ENCODE data around the gene SNX8.
"Not testable (repeated sequence)": the region's sequence is repeated elsewhere in the genome, so short reads cannot be mapped to it uniquely, and the experiment has no call there.

Gene SNX8

DNA sequence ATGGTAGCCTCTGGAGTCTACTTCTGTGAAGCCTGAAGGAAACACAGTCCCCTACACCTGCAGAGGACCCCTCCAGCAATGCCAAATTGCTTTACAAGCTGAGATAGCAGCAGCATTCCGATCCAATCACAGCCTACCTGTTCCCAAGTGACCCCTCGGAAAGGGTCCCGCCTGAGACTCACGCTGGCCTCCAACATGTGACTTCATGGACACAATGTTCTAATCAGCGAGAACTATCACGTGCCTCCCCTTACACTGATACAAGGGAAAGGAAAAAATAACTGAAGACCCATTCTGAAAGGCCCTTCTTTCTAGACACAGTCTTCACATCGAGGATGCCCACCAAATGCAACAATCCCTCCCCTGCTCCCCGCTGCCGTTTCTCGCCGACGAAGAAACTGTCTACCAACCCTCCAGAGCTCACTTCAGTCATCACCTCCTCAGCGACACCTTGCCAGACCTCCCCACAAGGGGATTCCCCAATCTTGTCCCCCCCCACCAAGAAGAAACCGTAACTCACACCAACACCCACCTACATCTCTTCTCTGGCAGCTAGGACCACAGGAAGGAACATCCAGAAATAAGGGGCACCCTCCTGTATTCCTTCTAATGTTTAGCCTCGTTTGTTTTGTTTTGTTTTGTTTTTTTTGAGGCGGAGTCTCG, 1.8 kb downstream of the SNX8 start:
- H3K4me1 Mint-ChIP-seq (ENCODE audit: low read depth) = peaks cover 15% of the 10 kb centered on the region
- H3K27ac Mint-ChIP-seq = no peak overlapping the region
- no peaks in the 10 kb centered on the region for H3K9me3 Mint-ChIP-seq (ENCODE audit: low read depth)
- no peaks in the 10 kb centered on the region for H3K27me3 Mint-ChIP-seq
- H3K36me3 Mint-ChIP-seq = peaks cover 2% of the 10 kb centered on the region
- H3K4me3 Mint-ChIP-seq = peak overlapping the region; percentile 71

DNA sequence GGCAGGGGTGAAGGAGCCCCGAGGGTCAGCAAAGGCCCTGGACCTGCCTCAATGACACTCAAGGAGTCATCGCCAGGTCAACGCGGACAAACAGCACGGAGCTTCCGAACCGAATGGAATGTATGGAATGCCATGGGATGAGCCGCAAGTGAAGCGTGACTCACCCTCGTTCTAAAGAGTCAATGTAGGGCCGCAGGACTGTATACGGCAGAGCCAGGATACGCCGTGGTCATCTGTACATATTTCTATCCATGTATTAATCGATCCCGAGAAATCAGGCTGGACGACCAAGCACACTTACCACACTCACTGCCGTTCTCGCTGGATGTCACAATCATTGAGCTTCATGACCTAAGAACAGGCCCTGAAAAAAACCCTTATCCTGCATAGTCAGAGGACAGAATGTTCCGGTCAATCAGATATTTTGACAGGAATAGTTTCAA, 4.3 kb downstream of the SNX8 start:
- Mint-ChIP-seq H3K27ac (no peak overlapping the region), H3K4me3 (no peak overlapping the region), H3K36me3 (peaks cover 4% of the 10 kb centered on the region)

DNA sequence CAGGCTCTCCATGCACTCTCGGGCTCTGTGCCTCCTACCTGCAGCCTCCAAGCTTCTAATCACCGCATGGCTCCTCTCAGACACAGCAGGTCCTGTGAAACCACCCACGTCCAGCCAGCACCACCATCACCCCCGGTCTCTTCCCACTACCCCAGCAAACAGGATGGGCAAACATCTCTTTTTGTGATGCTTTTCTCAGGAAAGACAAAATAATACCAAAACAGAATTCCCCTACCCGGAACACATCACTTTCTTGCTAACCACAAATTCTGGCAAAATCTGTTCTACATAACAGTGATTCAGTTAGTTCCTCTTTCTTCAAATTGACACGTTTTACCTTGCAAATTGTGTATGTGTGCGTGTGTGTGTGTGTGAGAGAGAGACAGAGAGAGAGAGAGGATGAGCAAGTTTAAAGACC, 6.5 kb downstream of the SNX8 start:
- H3K27me3 Mint-ChIP-seq = no peaks in the 10 kb centered on the region
- no peak overlapping the region for H3K27ac Mint-ChIP-seq
- H3K4me1 Mint-ChIP-seq (ENCODE audit: low read depth) = peaks cover 9% of the 10 kb centered on the region
- H3K4me3 Mint-ChIP-seq = no peak overlapping the region
- no peaks in the 10 kb centered on the region for H3K9me3 Mint-ChIP-seq (ENCODE audit: low read depth)
- H3K36me3 Mint-ChIP-seq = peaks cover 4% of the 10 kb centered on the region

More for the DNA sequence above, 4.3 kb downstream of the SNX8 start:
- Mint-ChIP-seq H3K9me3 (ENCODE audit: low read depth) (no peaks in the 10 kb centered on the region), H3K27me3 (no peaks in the 10 kb centered on the region), H3K4me1 (ENCODE audit: low read depth) (peaks cover 15% of the 10 kb centered on the region)

DNA sequence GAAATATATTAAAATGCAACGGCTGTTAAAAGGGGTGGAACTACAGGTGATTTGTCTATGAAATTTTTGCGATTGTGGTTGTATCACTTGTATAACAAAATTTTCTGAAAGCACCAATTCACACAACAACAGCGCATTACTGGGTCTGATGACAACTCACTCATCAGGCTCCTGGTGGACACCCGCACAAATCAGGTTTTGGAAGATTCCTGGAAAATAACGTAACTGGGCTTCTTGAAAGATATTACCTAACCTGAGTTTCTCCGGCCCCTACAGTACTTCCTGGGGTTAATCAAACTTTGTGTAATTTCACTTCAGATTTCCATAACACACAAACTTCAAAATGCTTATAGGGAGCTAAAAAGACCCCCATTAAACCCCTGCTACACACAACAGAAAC, 7.6 kb downstream of the SNX8 start:
- H3K27me3 Mint-ChIP-seq = no peaks in the 10 kb centered on the region
- no peak overlapping the region for H3K4me3 Mint-ChIP-seq
- no peaks in the 10 kb centered on the region for H3K9me3 Mint-ChIP-seq (ENCODE audit: low read depth)
- H3K36me3 Mint-ChIP-seq = peaks cover 4% of the 10 kb centered on the region
- peaks cover 4% of the 10 kb centered on the region for H3K4me1 Mint-ChIP-seq (ENCODE audit: low read depth)
- no peak overlapping the region for H3K27ac Mint-ChIP-seq

DNA sequence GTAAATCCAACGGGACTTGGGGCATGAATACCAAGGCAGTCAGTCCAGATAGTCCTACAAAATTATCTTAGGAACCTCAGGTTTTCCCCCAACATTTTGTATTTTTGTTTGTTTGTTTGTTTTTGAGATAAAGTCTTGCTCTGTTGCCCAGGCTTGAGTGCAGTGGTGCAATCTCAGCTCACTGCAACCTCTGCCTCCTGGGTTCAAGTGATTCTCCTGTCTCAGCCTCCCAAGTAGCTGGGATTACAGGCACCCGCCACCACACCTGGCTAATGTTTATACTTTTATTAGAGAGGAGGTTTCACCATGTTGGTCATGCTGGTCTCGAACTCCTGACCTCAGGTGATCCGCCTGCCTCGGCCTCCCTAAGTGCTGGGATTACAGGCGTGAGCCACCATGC, 9.0 kb downstream of the SNX8 start:
- not testable (repeated sequence) for H3K27ac Mint-ChIP-seq; H3K4me1 Mint-ChIP-seq (ENCODE audit: low read depth); H3K4me3 Mint-ChIP-seq; H3K9me3 Mint-ChIP-seq (ENCODE audit: low read depth); H3K27me3 Mint-ChIP-seq; H3K36me3 Mint-ChIP-seq

DNA sequence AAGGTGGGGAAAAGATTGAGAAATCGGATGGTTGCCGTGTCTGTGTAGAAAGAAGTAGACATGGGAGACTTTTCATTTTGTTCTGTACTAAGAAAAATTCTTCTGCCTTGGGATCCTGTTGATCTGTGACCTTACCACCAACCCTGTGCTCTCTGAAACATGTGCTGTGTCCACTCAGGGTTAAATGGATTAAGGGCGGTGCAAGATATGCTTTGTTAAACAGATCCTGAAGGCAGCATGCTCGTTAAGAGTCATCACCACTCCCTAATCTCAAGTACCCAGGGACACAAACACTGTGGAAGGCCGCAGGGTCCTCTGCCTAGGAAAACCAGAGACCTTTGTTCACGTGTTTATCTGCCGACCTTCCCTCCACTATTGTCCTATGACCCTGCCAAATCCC, 10.7 kb downstream of the SNX8 start:
- not testable (repeated sequence) for H3K36me3 Mint-ChIP-seq; H3K9me3 Mint-ChIP-seq (ENCODE audit: low read depth); H3K27me3 Mint-ChIP-seq; H3K27ac Mint-ChIP-seq; H3K4me3 Mint-ChIP-seq
- peaks cover 23% of the 10 kb centered on the region for H3K4me1 Mint-ChIP-seq (ENCODE audit: low read depth)

DNA sequence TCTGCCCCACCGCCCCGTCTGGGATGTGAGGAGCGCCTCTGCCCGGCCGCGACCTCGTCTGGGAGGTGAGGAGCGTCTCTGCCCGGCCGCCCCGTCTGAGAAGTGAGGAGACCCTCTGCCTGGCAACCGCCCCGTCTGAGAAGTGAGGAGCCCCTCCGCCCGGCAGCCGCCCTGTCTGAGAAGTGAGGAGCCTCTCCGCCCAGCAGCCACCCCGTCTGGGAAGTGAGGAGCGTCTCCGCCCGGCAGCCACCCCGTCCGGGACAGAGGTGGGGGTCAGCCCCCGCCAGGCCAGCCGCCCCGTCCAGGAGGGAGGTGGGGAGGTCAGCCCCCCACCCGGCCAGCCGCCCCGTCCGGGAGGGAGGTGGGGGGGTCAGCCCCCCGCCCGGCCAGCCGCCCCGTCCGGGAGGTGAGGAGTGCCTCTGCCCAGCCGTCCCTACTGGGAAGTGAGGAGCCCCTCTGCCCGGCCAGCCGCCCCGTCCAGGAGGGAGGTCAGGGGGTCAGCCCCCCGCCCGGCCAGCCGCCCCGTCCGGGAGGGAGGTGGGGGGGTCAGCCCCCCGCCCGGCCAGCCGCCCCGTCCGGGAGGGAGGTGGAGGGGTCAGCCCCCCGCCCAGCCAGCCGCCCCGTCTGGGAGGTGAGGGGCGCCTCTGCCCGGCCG, 11.4 kb downstream of the SNX8 start:
- not testable (repeated sequence) for H3K27ac Mint-ChIP-seq; H3K9me3 Mint-ChIP-seq (ENCODE audit: low read depth); H3K27me3 Mint-ChIP-seq; H3K36me3 Mint-ChIP-seq; H3K4me3 Mint-ChIP-seq
- H3K4me1 Mint-ChIP-seq (ENCODE audit: low read depth) = peaks cover 22% of the 10 kb centered on the region

DNA sequence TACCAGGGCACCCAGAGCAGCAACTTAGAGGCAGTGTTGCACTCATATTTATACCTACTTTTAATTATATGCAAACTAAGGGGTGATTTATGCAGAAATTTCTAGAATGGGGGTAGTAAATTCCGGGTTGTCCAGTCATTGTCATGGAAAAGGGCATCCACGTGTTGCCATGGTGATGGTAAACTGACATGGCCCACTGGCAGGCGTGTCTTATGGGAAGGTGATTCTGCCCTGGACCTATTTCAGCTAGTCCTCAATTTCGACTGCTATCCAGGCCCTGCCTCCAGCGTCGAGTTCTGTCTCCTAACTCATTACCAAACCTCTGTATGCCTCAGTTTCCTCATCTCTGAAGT, 12.8 kb downstream of the SNX8 start:
- no peak overlapping the region for H3K27ac Mint-ChIP-seq
- no peaks in the 10 kb centered on the region for H3K9me3 Mint-ChIP-seq (ENCODE audit: low read depth)
- peaks cover 23% of the 10 kb centered on the region for H3K4me1 Mint-ChIP-seq (ENCODE audit: low read depth)
- H3K27me3 Mint-ChIP-seq = no peaks in the 10 kb centered on the region
- no peaks in the 10 kb centered on the region for H3K36me3 Mint-ChIP-seq
- H3K4me3 Mint-ChIP-seq = no peak overlapping the region

DNA sequence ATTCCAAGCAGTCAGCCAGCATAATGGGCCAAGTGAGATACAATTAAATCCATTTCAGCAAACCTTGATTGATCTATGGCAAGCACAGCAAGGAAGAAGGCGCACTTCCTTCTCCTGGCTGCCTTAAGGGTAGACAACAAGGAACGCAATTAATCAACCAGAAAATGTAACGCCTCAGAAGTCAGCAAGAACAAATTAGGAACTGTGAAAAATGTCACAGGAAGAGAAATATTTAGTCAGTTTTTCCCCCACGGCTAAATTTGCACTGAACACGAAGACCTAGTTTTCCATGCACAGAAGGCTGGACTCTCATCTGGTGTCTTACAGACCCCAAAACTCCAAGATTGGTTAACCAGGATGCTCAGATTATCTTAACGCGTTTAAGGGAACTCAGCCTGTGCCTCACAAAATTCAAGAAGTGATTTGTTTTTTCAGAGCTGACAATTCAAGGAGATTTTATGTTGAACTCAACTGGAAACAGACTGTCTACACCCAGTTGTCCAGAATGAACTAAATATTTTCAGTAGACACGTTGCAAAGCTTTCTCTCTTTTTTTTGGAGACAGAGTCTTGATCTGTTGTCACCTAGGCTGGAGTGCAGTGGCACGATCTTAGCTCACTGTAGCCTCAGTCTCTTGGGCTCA, 14.2 kb downstream of the SNX8 start:
- Mint-ChIP-seq H3K27me3 (no peaks in the 10 kb centered on the region), H3K27ac (no peak overlapping the region), H3K36me3 (no peaks in the 10 kb centered on the region), H3K4me3 (no peak overlapping the region), H3K4me1 (ENCODE audit: low read depth) (peaks cover 23% of the 10 kb centered on the region), H3K9me3 (ENCODE audit: low read depth) (no peaks in the 10 kb centered on the region)

DNA sequence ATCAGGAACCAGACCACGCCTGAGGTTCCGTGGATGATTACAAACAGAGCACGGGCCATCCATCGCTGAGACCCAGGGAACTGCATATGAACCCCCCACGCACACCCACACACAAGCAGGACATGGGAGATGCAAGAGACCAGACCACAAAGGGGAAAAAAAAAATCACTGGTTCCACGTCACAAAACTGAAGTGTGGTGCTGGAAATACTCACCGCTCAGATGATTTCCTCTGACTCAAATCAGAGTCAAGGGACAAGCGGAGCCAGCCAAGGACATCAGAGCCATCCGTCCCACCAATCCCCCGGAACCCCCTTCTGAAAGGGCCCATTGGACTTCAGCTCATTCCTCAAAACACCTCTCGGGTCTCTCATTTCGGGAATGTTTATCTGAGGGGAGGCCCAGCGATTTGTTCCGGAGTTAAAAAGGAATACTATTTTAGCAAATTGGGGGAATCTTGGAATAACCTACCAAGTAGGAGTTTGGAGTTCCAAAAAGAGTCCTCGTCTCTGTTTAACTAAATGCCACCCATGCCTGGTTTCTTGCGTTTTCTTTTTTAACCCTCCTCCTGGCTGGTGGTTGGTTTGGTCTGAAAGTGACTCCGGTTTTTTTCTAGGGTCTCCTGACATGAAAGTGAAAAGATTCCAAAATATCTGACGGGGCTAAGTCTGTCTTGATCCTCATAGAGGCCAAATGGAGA, 15.0 kb downstream of the SNX8 start:
- no peaks in the 10 kb centered on the region for H3K36me3 Mint-ChIP-seq
- H3K27ac Mint-ChIP-seq = no peak overlapping the region
- H3K4me1 Mint-ChIP-seq (ENCODE audit: low read depth) = peaks cover 23% of the 10 kb centered on the region
- H3K27me3 Mint-ChIP-seq = no peaks in the 10 kb centered on the region
- no peak overlapping the region for H3K4me3 Mint-ChIP-seq
- no peaks in the 10 kb centered on the region for H3K9me3 Mint-ChIP-seq (ENCODE audit: low read depth)

DNA sequence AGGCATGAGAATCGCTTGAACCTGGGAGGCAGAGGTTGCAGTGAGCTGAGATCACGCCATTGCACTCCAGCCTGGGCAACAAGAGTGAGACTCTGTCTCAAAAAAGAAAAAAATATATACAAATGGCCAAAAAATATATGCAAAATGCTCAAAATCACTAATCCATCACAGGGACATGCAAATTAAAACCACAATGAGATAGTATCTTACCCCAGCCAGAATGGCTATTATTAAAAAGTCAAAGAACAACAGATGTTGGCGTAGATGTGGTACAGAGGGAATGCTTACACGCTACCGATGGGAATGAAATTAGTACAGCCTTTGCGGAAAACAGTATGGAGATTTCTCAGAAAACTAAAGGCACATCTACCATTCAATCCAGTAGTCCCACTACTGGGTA, 17.4 kb downstream of the SNX8 start:
- Mint-ChIP-seq H3K36me3 (no peaks in the 10 kb centered on the region), H3K4me3 (no peak overlapping the region), H3K4me1 (ENCODE audit: low read depth) (peaks cover 23% of the 10 kb centered on the region), H3K9me3 (ENCODE audit: low read depth) (no peaks in the 10 kb centered on the region), H3K27me3 (no peaks in the 10 kb centered on the region), H3K27ac (no peak overlapping the region)

DNA sequence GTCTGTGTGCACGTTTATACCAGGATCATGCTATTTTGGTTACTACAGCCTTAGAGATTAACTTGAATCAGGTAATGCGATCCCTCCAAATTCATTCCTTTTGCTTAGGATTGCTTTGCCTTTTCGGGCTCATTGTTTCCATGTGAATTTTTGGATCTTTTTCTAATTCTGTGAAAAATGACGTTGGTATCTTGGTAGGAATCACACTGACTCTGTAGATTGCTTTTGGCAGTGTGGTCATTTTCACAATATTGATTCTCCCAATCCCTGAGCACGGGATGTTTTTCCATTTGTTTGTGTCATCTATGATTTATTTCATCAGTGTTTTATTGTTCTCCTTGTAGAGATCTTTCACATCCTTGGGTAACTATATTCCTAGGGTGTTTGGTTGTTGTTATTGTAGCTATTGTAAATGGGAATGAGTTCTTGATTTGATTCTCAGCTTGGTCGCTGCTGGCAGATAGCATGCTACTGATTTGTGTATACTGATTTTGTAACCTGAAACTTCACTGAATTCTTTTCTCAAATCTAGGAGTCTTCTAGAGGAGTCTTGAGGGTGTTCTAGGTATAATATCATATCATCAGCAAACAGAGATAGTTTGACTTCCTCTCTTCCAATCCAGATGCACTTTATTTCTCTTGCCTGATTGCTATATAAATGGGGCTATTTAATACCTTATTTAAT, 18.2 kb downstream of the SNX8 start:
- Mint-ChIP-seq H3K9me3 (ENCODE audit: low read depth) (no peaks in the 10 kb centered on the region), H3K36me3 (no peaks in the 10 kb centered on the region), H3K27me3 (no peaks in the 10 kb centered on the region), H3K27ac (no peak overlapping the region), H3K4me3 (no peak overlapping the region), H3K4me1 (ENCODE audit: low read depth) (peaks cover 21% of the 10 kb centered on the region)

DNA sequence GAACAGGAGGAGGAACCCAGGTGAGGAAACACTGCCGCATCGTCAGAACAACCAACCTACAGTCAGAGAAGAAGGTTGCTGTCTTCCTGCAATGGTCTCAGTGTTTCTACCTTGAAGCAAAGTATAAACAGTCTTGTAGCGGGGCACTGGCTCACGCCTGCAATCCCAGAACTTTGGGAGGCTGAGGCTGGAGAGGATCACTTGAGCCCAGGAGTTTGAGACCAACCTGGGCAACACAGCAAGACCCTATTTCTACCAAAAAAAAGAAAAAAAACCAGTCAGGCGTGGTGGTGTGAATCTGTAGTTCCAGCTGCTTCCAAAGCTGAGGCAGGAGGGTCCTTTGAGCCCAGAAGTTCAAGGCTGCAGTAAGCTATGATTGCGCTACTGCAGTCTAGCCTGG, 23.4 kb downstream of the SNX8 start:
- no peaks in the 10 kb centered on the region for H3K27me3 Mint-ChIP-seq
- H3K27ac Mint-ChIP-seq = no peak overlapping the region
- no peaks in the 10 kb centered on the region for H3K9me3 Mint-ChIP-seq (ENCODE audit: low read depth)
- no peak overlapping the region for H3K4me3 Mint-ChIP-seq
- H3K36me3 Mint-ChIP-seq = peaks cover 2% of the 10 kb centered on the region
- H3K4me1 Mint-ChIP-seq (ENCODE audit: low read depth) = no peaks in the 10 kb centered on the region

DNA sequence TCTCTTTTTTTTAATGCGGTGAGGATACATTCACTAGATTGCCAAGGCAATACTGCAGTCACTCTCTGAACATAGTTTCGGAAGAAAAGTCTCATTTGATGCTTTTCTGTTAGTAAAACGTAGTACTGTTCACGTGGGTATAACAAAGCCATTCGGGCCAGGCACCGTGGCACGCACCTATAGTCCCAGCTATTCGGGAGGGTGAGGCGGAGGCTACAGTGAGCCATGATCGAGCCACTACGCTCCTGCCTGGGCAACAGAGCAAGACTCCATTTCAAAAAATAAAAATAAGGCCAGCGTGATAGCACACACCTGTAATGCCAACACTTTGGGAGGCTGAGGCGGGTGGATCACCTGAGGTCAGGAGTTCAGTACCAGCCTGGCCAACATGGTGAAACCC, 24.6 kb downstream of the SNX8 start:
- Mint-ChIP-seq H3K9me3 (ENCODE audit: low read depth) (no peaks in the 10 kb centered on the region), H3K4me3 (no peak overlapping the region), H3K27me3 (no peaks in the 10 kb centered on the region), H3K4me1 (ENCODE audit: low read depth) (no peaks in the 10 kb centered on the region), H3K36me3 (peaks cover 2% of the 10 kb centered on the region), H3K27ac (no peak overlapping the region)

DNA sequence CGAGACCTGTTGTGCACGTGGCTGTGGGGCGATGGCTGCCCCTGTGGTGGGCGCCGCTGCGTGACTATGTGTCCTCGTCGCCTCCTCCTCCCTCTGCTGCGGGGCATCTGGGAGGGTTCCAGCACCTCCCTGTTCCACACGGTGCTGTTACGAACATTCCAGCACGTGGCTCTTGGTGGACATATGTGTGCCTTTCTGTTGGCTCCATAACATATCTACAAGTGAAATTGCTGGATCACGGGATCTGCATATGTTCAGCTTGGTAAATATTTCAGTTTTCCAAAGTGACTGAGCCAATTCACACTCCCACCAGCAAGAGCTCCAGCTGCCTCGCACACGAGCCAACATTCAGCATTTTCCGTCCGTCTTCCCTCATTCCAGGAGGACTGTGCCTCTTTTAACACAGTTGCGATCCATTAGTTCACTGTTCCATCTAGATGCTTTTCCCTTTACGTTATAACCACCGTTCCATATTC, 25.1 kb downstream of the SNX8 start:
- no peak overlapping the region for H3K27ac Mint-ChIP-seq
- H3K4me1 Mint-ChIP-seq (ENCODE audit: low read depth) = no peaks in the 10 kb centered on the region
- peaks cover 2% of the 10 kb centered on the region for H3K36me3 Mint-ChIP-seq
- no peaks in the 10 kb centered on the region for H3K9me3 Mint-ChIP-seq (ENCODE audit: low read depth)
- no peaks in the 10 kb centered on the region for H3K27me3 Mint-ChIP-seq
- no peak overlapping the region for H3K4me3 Mint-ChIP-seq
